HG03039 (cell line): Measurements from ENCODE around the gene SLC37A4.
"Not testable (repeated sequence)": the region's sequence is repeated elsewhere in the genome, so short reads cannot be mapped to it uniquely, and the experiment has no call there.

Experiments
- ATAC-seq: cut with Tn5 transposase; IDR thresholded peaks from one replicate; pipeline ENCODE4 v1.9.1; 2021; ENCODE audit warnings: mild to moderate bottlenecking, moderate library complexity; ENCODE audit not compliant: unreplicated experiment

SLC37A4 gene

GRCh38 chr11:119042927-119043326, 12.2 kb upstream of the SLC37A4 start:
- no peak for ATAC-seq

- ATAC-seq, result no peak
Measured at GRCh38 chr11:119041821-119042514, 11.3 kb upstream of the SLC37A4 start.

- ATAC-seq, result not testable (repeated sequence)
Measured at GRCh38 chr11:119039471-119039870, 8.8 kb upstream of the SLC37A4 start.

GRCh38 chr11:119038884-119039283, 8.2 kb upstream of the SLC37A4 start:
- ATAC-seq, result no peak

- ATAC-seq, result no peak
Measured at GRCh38 chr11:119034813-119035212, 4.1 kb upstream of the SLC37A4 start.

- not testable (repeated sequence) for ATAC-seq
Measured at GRCh38 chr11:119033421-119033820, 2.7 kb upstream of the SLC37A4 start.

- no peak for ATAC-seq
Measured at GRCh38 chr11:119031912-119032280, 1.2 kb upstream of the SLC37A4 start.

GRCh38 chr11:119030029-119030328, 698 bp downstream of the SLC37A4 start:
- ATAC-seq, result peak; percentile 18

GRCh38 chr11:119029340-119030028, 1.2 kb downstream of the SLC37A4 start:
- ATAC-seq, result no peak

- ATAC-seq, result no peak
Measured at GRCh38 chr11:119029069-119029339, 1.7 kb downstream of the SLC37A4 start.

- no peak for ATAC-seq
Measured at GRCh38 chr11:119028346-119029068, 2.2 kb downstream of the SLC37A4 start.

- no peak for ATAC-seq
Measured at GRCh38 chr11:119027561-119028345, 2.9 kb downstream of the SLC37A4 start.

- ATAC-seq, result no peak
Measured at GRCh38 chr11:119026970-119027369, 3.7 kb downstream of the SLC37A4 start.

GRCh38 chr11:119025978-119026766, 4.5 kb downstream of the SLC37A4 start:
- ATAC-seq, result no peak

GRCh38 chr11:119025541-119025940, 5.1 kb downstream of the SLC37A4 start:
- no peak for ATAC-seq

GRCh38 chr11:119025099-119025473, 5.6 kb downstream of the SLC37A4 start:
- ATAC-seq, result no peak

GRCh38 chr11:119024430-119025098, 6.1 kb downstream of the SLC37A4 start:
- no peak for ATAC-seq

- no peak for ATAC-seq
Measured at GRCh38 chr11:119023741-119024140, 6.9 kb downstream of the SLC37A4 start.

- no peak for ATAC-seq
Measured at GRCh38 chr11:119021631-119022030, 9.0 kb downstream of the SLC37A4 start.

GRCh38 chr11:119019996-119020395, 10.7 kb downstream of the SLC37A4 start:
- ATAC-seq, result no peak
